IPS-11a (cell line): ENCODE data around the gene THOP1.
"Not testable (repeated sequence)": the region's sequence is repeated elsewhere in the genome, so short reads cannot be mapped to it uniquely, and the experiment has no call there.

ENCODE experiments used
- H3K4me3 ChIP-seq: one replicate; pipeline ENCODE4 v1.5.1; 2013; ENCODE audit warnings: low read depth, low read length, control low read depth

THOP1 gene

GRCh38 chr19:2780284-2780683, 5.0 kb upstream of the THOP1 start:
- no peak overlapping the region for H3K4me3 ChIP-seq

GRCh38 chr19:2782329-2782935, 2.9 kb upstream of the THOP1 start:
- peak overlapping the region; percentile 85 for H3K4me3 ChIP-seq

- peak within 1 kb of the TSS; percentile 85 for H3K4me3 ChIP-seq
These were observed 2.1 kb upstream of the THOP1 start, which contains the start of gene SGTA for GRCh38 chr19:2782936-2783780. SGTA (minus strand) TSS chr19:2783273; CDS start chr19:2769068, 14,205 bp downstream.

- H3K4me3 ChIP-seq = no peak overlapping the region
These were observed 1.5 kb upstream of the THOP1 start for GRCh38 chr19:2783781-2784145.

- H3K4me3 ChIP-seq = no peak overlapping the region
These were observed 1.8 kb downstream of the THOP1 start for GRCh38 chr19:2787115-2787514.

- H3K4me3 ChIP-seq = no peak overlapping the region
These were observed 2.9 kb downstream of the THOP1 start for GRCh38 chr19:2788237-2788636.

- H3K4me3 ChIP-seq = no peak overlapping the region
These were observed 4.9 kb downstream of the THOP1 start for GRCh38 chr19:2790194-2790556.

- H3K4me3 ChIP-seq = no peak overlapping the region
These were observed 5.4 kb downstream of the THOP1 start for GRCh38 chr19:2790557-2791271.

- no peak overlapping the region for H3K4me3 ChIP-seq
These were observed 6.1 kb downstream of the THOP1 start for GRCh38 chr19:2791440-2791839.

GRCh38 chr19:2791876-2792275, 6.6 kb downstream of the THOP1 start:
- H3K4me3 ChIP-seq = no peak overlapping the region

- not testable (repeated sequence) for H3K4me3 ChIP-seq
These were observed 7.4 kb downstream of the THOP1 start for GRCh38 chr19:2792666-2793065.

GRCh38 chr19:2793126-2793525, 7.8 kb downstream of the THOP1 start:
- no peak overlapping the region for H3K4me3 ChIP-seq

GRCh38 chr19:2793577-2793976, 8.3 kb downstream of the THOP1 start:
- H3K4me3 ChIP-seq = no peak overlapping the region

- no peak overlapping the region for H3K4me3 ChIP-seq
These were observed 10.7 kb downstream of the THOP1 start for GRCh38 chr19:2795827-2796658.

GRCh38 chr19:2796659-2797266, 11.5 kb downstream of the THOP1 start:
- no peak overlapping the region for H3K4me3 ChIP-seq

- H3K4me3 ChIP-seq = no peak overlapping the region
These were observed 12.0 kb downstream of the THOP1 start for GRCh38 chr19:2797280-2797679.

- no peak overlapping the region for H3K4me3 ChIP-seq
These were observed 12.9 kb downstream of the THOP1 start for GRCh38 chr19:2798158-2798685.

GRCh38 chr19:2798733-2799132, 13.4 kb downstream of the THOP1 start:
- H3K4me3 ChIP-seq = no peak overlapping the region

GRCh38 chr19:2799273-2800020, 14.1 kb downstream of the THOP1 start:
- H3K4me3 ChIP-seq = no peak overlapping the region

- no peak overlapping the region for H3K4me3 ChIP-seq
These were observed 15.2 kb downstream of the THOP1 start for GRCh38 chr19:2800506-2800905.
